ENCODE results near the gene SCML1.

DNA sequence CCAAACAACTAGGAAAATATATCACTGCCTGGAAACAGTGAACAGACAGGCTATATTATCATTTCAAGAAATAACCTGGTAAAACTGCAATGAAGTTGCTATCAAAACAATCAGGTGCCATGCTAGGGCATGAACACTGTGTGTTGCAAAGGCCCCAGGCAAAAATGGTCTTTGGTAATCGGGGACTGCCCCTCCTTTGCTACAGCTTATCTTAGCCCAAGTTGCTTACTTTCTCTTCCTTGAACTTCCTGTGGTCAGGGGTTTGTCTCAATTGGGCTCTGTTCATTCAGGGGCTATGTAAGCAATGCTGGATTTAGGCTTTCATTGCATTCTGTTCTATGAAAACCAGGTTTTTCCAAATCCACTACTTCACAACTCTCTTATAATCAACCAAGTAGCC lies 30.4 kb downstream of the SCML1 start:
- TF ChIP-seq, protein P1, sequence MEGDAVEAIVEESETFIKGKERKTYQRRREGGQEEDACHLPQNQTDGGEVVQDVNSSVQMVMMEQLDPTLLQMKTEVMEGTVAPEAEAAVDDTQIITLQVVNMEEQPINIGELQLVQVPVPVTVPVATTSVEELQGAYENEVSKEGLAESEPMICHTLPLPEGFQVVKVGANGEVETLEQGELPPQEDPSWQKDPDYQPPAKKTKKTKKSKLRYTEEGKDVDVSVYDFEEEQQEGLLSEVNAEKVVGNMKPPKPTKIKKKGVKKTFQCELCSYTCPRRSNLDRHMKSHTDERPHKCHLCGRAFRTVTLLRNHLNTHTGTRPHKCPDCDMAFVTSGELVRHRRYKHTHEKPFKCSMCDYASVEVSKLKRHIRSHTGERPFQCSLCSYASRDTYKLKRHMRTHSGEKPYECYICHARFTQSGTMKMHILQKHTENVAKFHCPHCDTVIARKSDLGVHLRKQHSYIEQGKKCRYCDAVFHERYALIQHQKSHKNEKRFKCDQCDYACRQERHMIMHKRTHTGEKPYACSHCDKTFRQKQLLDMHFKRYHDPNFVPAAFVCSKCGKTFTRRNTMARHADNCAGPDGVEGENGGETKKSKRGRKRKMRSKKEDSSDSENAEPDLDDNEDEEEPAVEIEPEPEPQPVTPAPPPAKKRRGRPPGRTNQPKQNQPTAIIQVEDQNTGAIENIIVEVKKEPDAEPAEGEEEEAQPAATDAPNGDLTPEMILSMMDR (IDR thresholded peaks at IDR 0.05; ENCODE audit: low read depth, low read length) = no peak
- no peak for TF ChIP-seq EZH2phosphoT487 (IDR thresholded peaks at IDR 0.05; ENCODE audit: low read depth)
